HL-60 (cell line): ENCODE results near the gene ZNRF2.

Experiments
- DNase-seq, 2 experiments: peaks; one replicate each; pipeline ENCODE4 v3.0.0-alpha.2; 2010 to 2020; ENCODE audit warnings: low read depth in 1 of 2, low spot score in 1 of 2
- H3K27ac ChIP-seq: fragments of 250-450 bp; sonication (Bioruptor Pico); replicated peaks from 2 replicates; pipeline ENCODE4 v1.5.1; 2020; ENCODE audit warnings: mild to moderate bottlenecking, moderate library complexity
- H3K27me3 ChIP-seq: fragments of 250-450 bp; sonication (Bioruptor Pico); 2 replicates; pipeline ENCODE4 v1.5.1; 2021; ENCODE audit warnings: mild to moderate bottlenecking, moderate library complexity; ENCODE audit not compliant: insufficient read depth, poor library complexity, severe bottlenecking
- H3K4me3 ChIP-seq: replicated peaks from 2 replicates; pipeline ENCODE4 v1.5.1; 2011; ENCODE audit warnings: mild to moderate bottlenecking, control low read depth, low read length; ENCODE audit not compliant: insufficient read depth
- GABPA ChIP-seq: IDR thresholded peaks from 2 replicates; pipeline ENCODE4 v1.6.1; 2012; ENCODE audit warnings: low read depth
- POLR2AphosphoS5 ChIP-seq: IDR thresholded peaks from 2 replicates; pipeline ENCODE4 v1.6.1; 2012; ENCODE audit warnings: low read depth
- REST ChIP-seq: IDR thresholded peaks from 2 replicates; pipeline ENCODE4 v1.6.1; 2012; ENCODE audit warnings: low read depth; ENCODE audit not compliant: insufficient replicate concordance
- SPI1 ChIP-seq: IDR thresholded peaks from 2 replicates; pipeline ENCODE4 v1.6.1; 2012; ENCODE audit warnings: low read depth, mild to moderate bottlenecking, borderline replicate concordance
- TF ChIP-seq, protein P1 (sequence below): IDR thresholded peaks from one replicate; pipeline ENCODE4 v1.5.1; 2011; ENCODE audit warnings: low read length, control low read depth, inconsistent platforms; ENCODE audit not compliant: insufficient read depth

The ZNRF2 gene

GRCh38 chr7:30301751-30302150 lies 17.4 kb downstream of the ZNRF2 start:
- H3K4me3 ChIP-seq = no peak overlapping the region
- TF ChIP-seq POLR2AphosphoS5 (no peak), REST (no peak), GABPA (no peak), SPI1 (no peak)
- TF ChIP-seq, protein P1, sequence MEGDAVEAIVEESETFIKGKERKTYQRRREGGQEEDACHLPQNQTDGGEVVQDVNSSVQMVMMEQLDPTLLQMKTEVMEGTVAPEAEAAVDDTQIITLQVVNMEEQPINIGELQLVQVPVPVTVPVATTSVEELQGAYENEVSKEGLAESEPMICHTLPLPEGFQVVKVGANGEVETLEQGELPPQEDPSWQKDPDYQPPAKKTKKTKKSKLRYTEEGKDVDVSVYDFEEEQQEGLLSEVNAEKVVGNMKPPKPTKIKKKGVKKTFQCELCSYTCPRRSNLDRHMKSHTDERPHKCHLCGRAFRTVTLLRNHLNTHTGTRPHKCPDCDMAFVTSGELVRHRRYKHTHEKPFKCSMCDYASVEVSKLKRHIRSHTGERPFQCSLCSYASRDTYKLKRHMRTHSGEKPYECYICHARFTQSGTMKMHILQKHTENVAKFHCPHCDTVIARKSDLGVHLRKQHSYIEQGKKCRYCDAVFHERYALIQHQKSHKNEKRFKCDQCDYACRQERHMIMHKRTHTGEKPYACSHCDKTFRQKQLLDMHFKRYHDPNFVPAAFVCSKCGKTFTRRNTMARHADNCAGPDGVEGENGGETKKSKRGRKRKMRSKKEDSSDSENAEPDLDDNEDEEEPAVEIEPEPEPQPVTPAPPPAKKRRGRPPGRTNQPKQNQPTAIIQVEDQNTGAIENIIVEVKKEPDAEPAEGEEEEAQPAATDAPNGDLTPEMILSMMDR = no peak
- H3K27ac ChIP-seq = no peak overlapping the region
- no peak for DNase-seq
- no peaks in the 10 kb centered on the region for H3K27me3 ChIP-seq

DNA sequence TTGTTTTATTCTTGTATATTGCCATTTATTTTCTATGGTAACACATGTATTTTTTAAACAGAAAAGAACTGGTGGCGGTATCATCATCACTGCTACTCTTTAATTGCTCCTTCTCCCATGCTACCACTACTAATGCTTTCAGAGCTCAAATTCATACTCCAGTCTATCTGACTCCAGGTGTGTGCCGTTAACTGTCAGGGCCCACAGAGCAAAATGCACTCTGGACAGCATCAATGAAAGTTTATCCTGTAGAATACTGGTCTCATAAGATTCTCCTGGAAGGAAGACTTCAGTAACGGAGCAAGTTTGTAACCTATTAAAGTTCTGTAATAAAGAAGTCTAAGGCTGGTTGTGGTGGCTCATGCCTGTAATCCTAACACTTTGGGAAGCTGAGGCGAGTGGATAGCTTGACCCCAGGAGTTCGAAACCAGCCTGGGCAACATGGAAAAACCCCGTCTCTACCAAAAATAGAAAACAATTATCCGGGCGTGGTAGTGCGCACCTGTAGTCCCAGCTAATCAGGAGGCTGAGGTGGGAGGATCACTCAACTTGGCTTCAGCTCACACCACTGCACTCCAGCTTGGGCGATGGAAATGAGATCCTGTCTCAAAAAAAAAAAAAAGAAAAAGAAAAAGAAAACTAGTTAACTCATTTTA lies 18.4 kb downstream of the ZNRF2 start:
- no peak for DNase-seq
- TF ChIP-seq, protein P1 = no peak
- TF ChIP-seq SPI1 = no peak
- no peak for TF ChIP-seq GABPA
- TF ChIP-seq POLR2AphosphoS5 = no peak
- no peak for TF ChIP-seq REST
- H3K27ac ChIP-seq = no peak overlapping the region

DNA sequence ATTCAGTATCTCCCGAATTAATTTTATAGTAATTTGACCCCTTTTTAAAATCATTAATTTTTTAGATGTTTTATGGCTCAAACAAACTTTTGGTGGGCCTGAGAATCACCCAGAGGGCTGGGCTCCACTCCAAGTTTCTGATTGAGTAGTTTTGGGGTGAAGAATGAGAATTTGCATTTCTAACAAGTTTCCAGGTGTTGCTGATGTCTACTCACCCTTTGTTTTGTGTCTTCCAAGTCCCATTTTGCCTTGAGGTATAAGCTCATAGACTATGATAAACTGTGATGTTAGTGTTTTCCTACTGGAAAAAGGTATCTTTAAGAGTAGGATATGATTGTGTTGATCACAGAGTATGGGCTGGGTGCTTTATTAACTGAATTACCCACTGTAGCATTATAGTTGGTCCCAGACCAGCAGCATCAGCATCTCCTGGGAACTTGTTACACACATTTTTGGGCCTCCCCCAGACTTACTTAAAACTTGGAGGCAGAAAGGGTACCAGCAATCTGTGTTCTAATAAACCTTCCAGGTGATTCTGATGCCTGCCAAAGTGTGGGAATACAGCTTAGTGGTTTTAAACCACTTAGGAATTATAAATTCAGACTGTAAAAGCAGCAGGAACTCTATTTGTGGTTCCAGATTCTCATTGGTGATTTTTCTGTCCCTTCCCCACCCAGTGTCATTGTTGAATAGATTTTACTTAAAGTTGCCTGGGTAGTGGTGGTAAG lies 19.1 kb downstream of the ZNRF2 start:
- DNase-seq = no peak
- TF ChIP-seq, protein P1 = no peak
- TF ChIP-seq SPI1 (no peak), POLR2AphosphoS5 (no peak), GABPA (no peak), REST (no peak)
- no peak overlapping the region for H3K27ac ChIP-seq
- no peaks in the 10 kb centered on the region for H3K27me3 ChIP-seq
- H3K4me3 ChIP-seq = no peak overlapping the region

More for the DNA sequence above, 18.4 kb downstream of the ZNRF2 start:
- Histone ChIP-seq H3K27me3 (no peaks in the 10 kb centered on the region), H3K4me3 (no peak overlapping the region)
